ENCODE results near the gene EPOP.

Gene EPOP

DNA sequence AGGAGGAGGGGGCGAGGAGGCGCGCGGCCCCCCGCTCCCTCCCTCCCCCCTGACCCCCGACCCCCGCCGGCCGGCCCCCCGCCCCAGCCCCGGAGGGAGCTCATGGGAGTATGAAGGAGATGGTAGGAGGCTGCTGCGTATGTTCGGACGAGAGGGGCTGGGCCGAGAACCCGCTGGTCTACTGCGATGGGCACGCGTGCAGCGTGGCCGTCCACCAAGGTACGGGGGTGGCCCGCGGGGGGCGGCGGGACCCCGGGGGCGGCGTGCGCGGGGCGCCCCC, 30.7 kb upstream of the EPOP start:
- DNase-seq: no peak

- no peak for DNase-seq
Measured at GRCh38 chr17:38704606-38705522, 30.1 kb upstream of the EPOP start, which contains the start of gene MLLT6. Gene MLLT6, plus strand, starts transcription at chr17:38705273. Its CDS starts 360 bp downstream, at chr17:38705633.

GRCh38 chr17:38703742-38704605, 29.2 kb upstream of the EPOP start:
- no peak for DNase-seq

GRCh38 chr17:38702916-38703741, 28.4 kb upstream of the EPOP start:
- no peak for DNase-seq

GRCh38 chr17:38702166-38702915, 27.6 kb upstream of the EPOP start:
- DNase-seq: no peak

GRCh38 chr17:38701504-38702165, 26.9 kb upstream of the EPOP start:
- DNase-seq: no peak

GRCh38 chr17:38698760-38699159, 24.0 kb upstream of the EPOP start:
- DNase-seq: no peak

GRCh38 chr17:38697061-38697820, 22.5 kb upstream of the EPOP start:
- no peak for DNase-seq

- no peak for DNase-seq
Measured at GRCh38 chr17:38693700-38694329, 19.1 kb upstream of the EPOP start.

- DNase-seq: no peak
Measured at GRCh38 chr17:38691154-38691553, 16.4 kb upstream of the EPOP start.

GRCh38 chr17:38690386-38690785, 15.6 kb upstream of the EPOP start:
- no peak for DNase-seq

- no peak for DNase-seq
Measured at GRCh38 chr17:38687286-38687685, 12.5 kb upstream of the EPOP start.

- DNase-seq: no peak
Measured at GRCh38 chr17:38685491-38685890, 10.7 kb upstream of the EPOP start.

DNA sequence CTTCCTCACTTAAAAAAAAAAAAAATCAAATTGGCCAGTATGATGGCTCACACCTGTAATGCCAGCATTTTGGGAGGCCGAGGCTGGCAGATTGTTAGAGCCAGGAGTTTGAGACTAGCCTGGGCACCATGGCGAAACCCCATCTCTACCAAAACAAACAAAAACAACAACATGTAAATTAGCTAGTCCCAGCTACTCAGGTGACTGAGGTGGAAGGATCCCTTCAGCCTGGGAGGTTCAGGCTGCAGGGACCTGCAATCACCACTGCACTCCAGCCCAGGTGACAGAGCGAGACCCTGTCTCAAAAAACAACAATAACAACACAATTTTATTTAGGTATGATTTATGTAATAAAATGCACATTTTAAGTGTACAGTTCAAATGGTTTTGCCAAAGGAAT, 6.3 kb upstream of the EPOP start:
- DNase-seq: no peak

GRCh38 chr17:38677819-38678218, 3.1 kb upstream of the EPOP start:
- no peak for DNase-seq

DNA sequence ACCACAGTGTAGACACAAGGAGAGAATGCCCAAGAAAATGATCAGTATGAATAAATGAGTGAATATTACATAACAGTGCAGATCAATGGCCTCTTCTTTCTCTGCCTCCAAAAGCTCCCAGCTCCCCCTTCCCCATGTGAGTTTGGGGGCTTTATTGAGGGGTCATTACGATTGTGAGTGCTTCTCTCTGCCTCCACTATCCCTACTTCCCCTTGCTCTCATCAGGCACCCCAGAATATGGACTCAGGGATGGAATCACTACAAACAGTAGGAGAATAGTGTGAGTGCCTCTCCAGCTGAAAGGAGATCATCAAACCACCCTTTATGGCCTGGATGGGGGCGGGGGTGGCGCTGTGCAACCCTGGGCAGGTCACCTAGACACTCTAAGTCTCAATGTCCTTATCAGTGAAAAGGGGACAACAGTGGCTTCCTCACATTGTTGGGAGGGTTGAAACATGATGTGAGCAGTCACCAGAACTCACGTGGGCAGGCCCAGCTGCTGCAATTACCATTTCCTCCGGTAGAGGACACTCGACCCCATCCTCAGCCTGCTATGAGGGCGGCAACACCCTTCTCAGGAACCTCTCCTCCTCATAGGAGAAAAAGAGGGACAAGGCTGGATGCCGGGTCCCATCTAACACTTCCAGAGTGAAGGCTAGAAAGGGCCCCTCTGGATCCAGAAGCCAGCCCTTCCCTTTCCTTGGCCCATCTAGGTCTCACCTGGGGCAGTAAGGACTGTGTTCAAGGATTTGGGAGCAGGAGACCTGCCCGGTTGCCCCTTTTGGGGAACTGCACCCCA, 2.1 kb upstream of the EPOP start:
- no peak for DNase-seq

GRCh38 chr17:38674014-38674748, 576 bp downstream of the EPOP start:
- no peak for DNase-seq

DNA sequence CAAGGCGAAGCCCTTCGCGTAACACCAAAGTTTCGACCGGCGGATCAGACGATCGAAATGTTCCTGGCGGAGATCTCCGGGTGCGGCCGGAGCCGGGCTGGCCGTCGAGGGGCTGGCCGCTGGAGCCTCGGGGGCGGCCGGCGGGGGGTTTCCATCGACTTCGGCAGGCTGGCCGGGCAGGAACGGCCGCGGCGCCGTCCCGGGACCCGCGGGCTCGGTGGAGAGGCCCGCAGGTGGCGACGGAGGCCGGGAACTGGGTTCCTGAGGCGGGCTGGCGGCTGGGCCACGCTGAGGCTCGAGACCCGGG, 1.1 kb downstream of the EPOP start:
- DNase-seq: no peak

Data from SIG-M5 (cell line).